Liver (tissue), 9 donors: Measurements from ENCODE around the gene EEIG1. TPM values are rescaled to one million over a fixed set of nuclear protein-coding genes. Genes with fewer than 3 reads are reported as not detected.

Source experiments
- DNase-seq: peaks from one replicate; pipeline ENCODE4 v3.0.0-alpha.2; 2017; ENCODE audit warnings: low spot score
- H3K27ac ChIP-seq, 2 donors: one replicate each; pipeline ENCODE4 v1.7.0; 2013; ENCODE audit warnings: inconsistent platforms in 2 of 2, low read length in 2 of 2, control low read depth in 1 of 2, low read depth in 1 of 2, mild to moderate bottlenecking in 1 of 2
- H3K27me3 ChIP-seq, 4 donors: one replicate each; pipeline versions ENCODE4 v1.6.1 to v1.7.0; 2013; ENCODE audit warnings: low read length in 3 of 4, inconsistent platforms in 1 of 4, mild to moderate bottlenecking in 1 of 4, moderate library complexity in 1 of 4; ENCODE audit not compliant: control insufficient read depth in 4 of 4, insufficient read depth in 4 of 4
- H3K36me3 ChIP-seq, 4 donors: one replicate each; pipeline versions ENCODE4 v1.6.1 to v1.7.0; 2013; ENCODE audit warnings: low read length in 3 of 4, mild to moderate bottlenecking in 3 of 4, low read depth in 1 of 4, moderate library complexity in 1 of 4; ENCODE audit not compliant: control insufficient read depth in 4 of 4, insufficient read depth in 3 of 4
- H3K4me1 ChIP-seq, 4 donors: one replicate each; pipeline versions ENCODE4 v1.6.1 to v1.7.0; 2013; ENCODE audit warnings: low read length in 3 of 4, mild to moderate bottlenecking in 3 of 4, moderate library complexity in 1 of 4; ENCODE audit not compliant: control insufficient read depth in 4 of 4, insufficient read depth in 4 of 4
- H3K4me3 ChIP-seq, 3 donors: one replicate each; pipeline versions ENCODE4 v1.6.1 to v1.7.0; 2013; ENCODE audit warnings: low read length in 3 of 3, control low read depth in 1 of 3, low read depth in 1 of 3, mild to moderate bottlenecking in 1 of 3
- H3K9ac ChIP-seq, 2 donors: one replicate each; pipeline ENCODE4 v1.7.0; 2013; ENCODE audit warnings: low read length in 2 of 2, mild to moderate bottlenecking in 2 of 2, moderate library complexity in 2 of 2, control low read depth in 1 of 2, low read depth in 1 of 2
- H3K9me3 ChIP-seq, 4 donors: one replicate each; pipeline versions ENCODE4 v1.6.1 to v1.7.0; 2013; ENCODE audit warnings: low read length in 3 of 4; ENCODE audit not compliant: control insufficient read depth in 4 of 4
- EGR1 ChIP-seq, 2 donors: IDR thresholded peaks; 2 replicates each; pipeline ENCODE4 v1.6.1; 2016 to 2018; ENCODE audit warnings: antibody characterized with exemption in 2 of 2, low read depth in 2 of 2
- FOXA1 ChIP-seq: IDR thresholded peaks from 2 replicates; pipeline ENCODE4 v1.6.1; 2016; ENCODE audit warnings: antibody characterized with exemption
- FOXA2 ChIP-seq: IDR thresholded peaks from 2 replicates; pipeline ENCODE4 v1.6.1; 2016; ENCODE audit warnings: antibody characterized with exemption
- GABPA ChIP-seq, 2 donors: IDR thresholded peaks in 1 of 2; conservative IDR thresholded peaks in 1 of 2; 2 replicates each; pipeline ENCODE4 v1.6.1; 2016; ENCODE audit warnings: antibody characterized with exemption in 2 of 2, mild to moderate bottlenecking in 1 of 2, moderate library complexity in 1 of 2
- HNF4A ChIP-seq, 2 donors: conservative IDR thresholded peaks; 2 replicates each; pipeline ENCODE4 v1.6.1; 2016; ENCODE audit warnings: antibody characterized with exemption in 2 of 2, mild to moderate bottlenecking in 2 of 2
- HNF4G ChIP-seq: IDR thresholded peaks from 2 replicates; pipeline ENCODE4 v1.6.1; 2016; ENCODE audit warnings: antibody characterized with exemption
- JUND ChIP-seq, 2 donors: IDR thresholded peaks; 2 replicates each; pipeline ENCODE4 v1.6.1; 2016; ENCODE audit warnings: antibody characterized with exemption in 2 of 2
- NR2F2 ChIP-seq: IDR thresholded peaks from 2 replicates; pipeline ENCODE4 v1.6.1; 2016; ENCODE audit warnings: antibody characterized with exemption
- RAD21 ChIP-seq, 2 donors: IDR thresholded peaks; 2 replicates each; pipeline ENCODE4 v1.6.1; 2016; ENCODE audit warnings: antibody characterized with exemption in 2 of 2, mild to moderate bottlenecking in 2 of 2
- RXRA ChIP-seq, 2 donors: IDR thresholded peaks; 2 replicates each; pipeline ENCODE4 v1.6.1; 2017 to 2018; ENCODE audit warnings: antibody characterized with exemption in 2 of 2, mild to moderate bottlenecking in 1 of 2
- SP1 ChIP-seq: IDR thresholded peaks from 2 replicates; pipeline ENCODE4 v1.6.1; 2018; ENCODE audit warnings: antibody characterized with exemption, mild to moderate bottlenecking
- TAF1 ChIP-seq: conservative IDR thresholded peaks from 2 replicates; pipeline ENCODE4 v1.6.1; 2016; ENCODE audit warnings: antibody characterized with exemption, mild to moderate bottlenecking
- WGBS: extraction: QIAGEN DNeasy Blood & Tissue Kit; methylation state at CpG from one replicate; pipeline ENCODE4 v1.1.7; 2013; 5-methylcytosine and 5-hydroxymethylcytosine counted together
- polyA plus RNA-seq, 2 donors: library from polyadenylated mRNA; stranded (reverse) in 1 of 2; unstranded in 1 of 2; fragments of 200-250 nt in 1 of 2; fragments of >200 nt in 1 of 2; fragmentation: Nextera tagmentation in 1 of 2; extraction: Ambion mirVana in 1 of 2; gene quantifications; one replicate each; pipeline versions ENCODE4 v1.2.1 to v1.2.3, GENCODE V29; 2013 to 2015
- total RNA-seq, 2 donors: library from RNA; depleted of rRNA; stranded (reverse); fragments of >200 nt; gene quantifications; one replicate each; pipeline ENCODE4 v1.2.3, GENCODE V29; 2014
- TF ChIP-seq, protein P1 (sequence below): IDR thresholded peaks from 2 replicates; pipeline ENCODE4 v1.6.1; 2016; ENCODE audit warnings: antibody characterized with exemption, mild to moderate bottlenecking
- TF ChIP-seq, protein P2 (sequence below): IDR thresholded peaks from 2 replicates; pipeline ENCODE4 v1.6.1; 2016; ENCODE audit warnings: antibody characterized with exemption
- TF ChIP-seq, protein P3 (sequence below): fragments of 150-350 bp; IDR thresholded peaks from 2 replicates; pipeline ENCODE4 v1.5.1; 2017; ENCODE audit warnings: improper control_type of control experiment, low read depth, low read length; ENCODE audit not compliant: missing input control
- TF ChIP-seq, protein P4 (sequence below): IDR thresholded peaks from 2 replicates; pipeline ENCODE4 v1.6.1; 2016; ENCODE audit warnings: antibody characterized with exemption
- donor health status: healthy.
- donor health status: healthy.
- donor health status: healthy.
- donor health status: healthy.
- donor health status: healthy.

The EEIG1 gene
- total and polyA plus RNA-seq, 4 donors: 4.9 to 14.3 (median 8.9) TPM

DNA sequence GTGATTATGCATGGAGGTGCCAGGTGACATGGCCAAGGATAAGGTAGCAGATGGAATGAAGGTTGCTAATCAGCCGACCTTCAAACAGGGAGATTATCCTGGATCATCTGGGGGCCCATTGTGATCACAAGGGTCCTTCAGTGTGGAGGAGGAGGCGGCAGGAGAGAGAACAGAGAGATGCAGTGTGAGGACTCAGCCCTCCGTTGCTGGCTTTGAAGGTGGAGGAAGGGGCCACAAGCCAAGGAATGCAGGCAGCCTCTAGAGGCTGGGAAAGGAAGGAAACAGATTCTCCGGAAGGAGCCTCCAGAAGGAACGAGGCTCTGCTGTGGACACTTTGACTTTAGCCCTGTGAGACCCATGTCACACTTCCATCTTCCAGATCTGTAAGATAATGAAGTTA, 27.4 kb upstream of the EEIG1 start:
- Histone ChIP-seq H3K27me3 (no peaks in the 10 kb centered on the region), H3K9ac (no peak overlapping the region), H3K36me3 (no peaks in the 10 kb centered on the region), H3K9me3 (no peaks in the 10 kb centered on the region), H3K4me3 (no peak overlapping the region), H3K27ac (no peak overlapping the region), H3K4me1 (peaks cover 0 to 11% (median 8%) of the 10 kb centered on the region in 4 donors)
- TF ChIP-seq FOXA1 (no peak), EGR1 (IDR thresholded peaks at IDR 0.05; ENCODE audit: low read depth in 2 of 2) (no peak), TAF1 (no peak), RXRA (IDR thresholded peaks at IDR 0.05) (no peak), HNF4G (no peak), HNF4A (conservative IDR thresholded peaks at IDR 0.05) (no peak), NR2F2 (no peak), FOXA2 (no peak), GABPA (IDR thresholded peaks at IDR 0.05 in 1 of 2, conservative IDR thresholded peaks at IDR 0.05 in 1 of 2) (no peak), JUND (IDR thresholded peaks at IDR 0.05) (no peak), RAD21 (IDR thresholded peaks at IDR 0.05) (no peak), SP1 (no peak)
- TF ChIP-seq, protein P1, sequence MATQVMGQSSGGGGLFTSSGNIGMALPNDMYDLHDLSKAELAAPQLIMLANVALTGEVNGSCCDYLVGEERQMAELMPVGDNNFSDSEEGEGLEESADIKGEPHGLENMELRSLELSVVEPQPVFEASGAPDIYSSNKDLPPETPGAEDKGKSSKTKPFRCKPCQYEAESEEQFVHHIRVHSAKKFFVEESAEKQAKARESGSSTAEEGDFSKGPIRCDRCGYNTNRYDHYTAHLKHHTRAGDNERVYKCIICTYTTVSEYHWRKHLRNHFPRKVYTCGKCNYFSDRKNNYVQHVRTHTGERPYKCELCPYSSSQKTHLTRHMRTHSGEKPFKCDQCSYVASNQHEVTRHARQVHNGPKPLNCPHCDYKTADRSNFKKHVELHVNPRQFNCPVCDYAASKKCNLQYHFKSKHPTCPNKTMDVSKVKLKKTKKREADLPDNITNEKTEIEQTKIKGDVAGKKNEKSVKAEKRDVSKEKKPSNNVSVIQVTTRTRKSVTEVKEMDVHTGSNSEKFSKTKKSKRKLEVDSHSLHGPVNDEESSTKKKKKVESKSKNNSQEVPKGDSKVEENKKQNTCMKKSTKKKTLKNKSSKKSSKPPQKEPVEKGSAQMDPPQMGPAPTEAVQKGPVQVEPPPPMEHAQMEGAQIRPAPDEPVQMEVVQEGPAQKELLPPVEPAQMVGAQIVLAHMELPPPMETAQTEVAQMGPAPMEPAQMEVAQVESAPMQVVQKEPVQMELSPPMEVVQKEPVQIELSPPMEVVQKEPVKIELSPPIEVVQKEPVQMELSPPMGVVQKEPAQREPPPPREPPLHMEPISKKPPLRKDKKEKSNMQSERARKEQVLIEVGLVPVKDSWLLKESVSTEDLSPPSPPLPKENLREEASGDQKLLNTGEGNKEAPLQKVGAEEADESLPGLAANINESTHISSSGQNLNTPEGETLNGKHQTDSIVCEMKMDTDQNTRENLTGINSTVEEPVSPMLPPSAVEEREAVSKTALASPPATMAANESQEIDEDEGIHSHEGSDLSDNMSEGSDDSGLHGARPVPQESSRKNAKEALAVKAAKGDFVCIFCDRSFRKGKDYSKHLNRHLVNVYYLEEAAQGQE: no peak
- TF ChIP-seq, protein P2, sequence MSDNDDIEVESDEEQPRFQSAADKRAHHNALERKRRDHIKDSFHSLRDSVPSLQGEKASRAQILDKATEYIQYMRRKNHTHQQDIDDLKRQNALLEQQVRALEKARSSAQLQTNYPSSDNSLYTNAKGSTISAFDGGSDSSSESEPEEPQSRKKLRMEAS: no peak
- TF ChIP-seq, protein P3, sequence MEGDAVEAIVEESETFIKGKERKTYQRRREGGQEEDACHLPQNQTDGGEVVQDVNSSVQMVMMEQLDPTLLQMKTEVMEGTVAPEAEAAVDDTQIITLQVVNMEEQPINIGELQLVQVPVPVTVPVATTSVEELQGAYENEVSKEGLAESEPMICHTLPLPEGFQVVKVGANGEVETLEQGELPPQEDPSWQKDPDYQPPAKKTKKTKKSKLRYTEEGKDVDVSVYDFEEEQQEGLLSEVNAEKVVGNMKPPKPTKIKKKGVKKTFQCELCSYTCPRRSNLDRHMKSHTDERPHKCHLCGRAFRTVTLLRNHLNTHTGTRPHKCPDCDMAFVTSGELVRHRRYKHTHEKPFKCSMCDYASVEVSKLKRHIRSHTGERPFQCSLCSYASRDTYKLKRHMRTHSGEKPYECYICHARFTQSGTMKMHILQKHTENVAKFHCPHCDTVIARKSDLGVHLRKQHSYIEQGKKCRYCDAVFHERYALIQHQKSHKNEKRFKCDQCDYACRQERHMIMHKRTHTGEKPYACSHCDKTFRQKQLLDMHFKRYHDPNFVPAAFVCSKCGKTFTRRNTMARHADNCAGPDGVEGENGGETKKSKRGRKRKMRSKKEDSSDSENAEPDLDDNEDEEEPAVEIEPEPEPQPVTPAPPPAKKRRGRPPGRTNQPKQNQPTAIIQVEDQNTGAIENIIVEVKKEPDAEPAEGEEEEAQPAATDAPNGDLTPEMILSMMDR: no peak
- TF ChIP-seq, protein P4, sequence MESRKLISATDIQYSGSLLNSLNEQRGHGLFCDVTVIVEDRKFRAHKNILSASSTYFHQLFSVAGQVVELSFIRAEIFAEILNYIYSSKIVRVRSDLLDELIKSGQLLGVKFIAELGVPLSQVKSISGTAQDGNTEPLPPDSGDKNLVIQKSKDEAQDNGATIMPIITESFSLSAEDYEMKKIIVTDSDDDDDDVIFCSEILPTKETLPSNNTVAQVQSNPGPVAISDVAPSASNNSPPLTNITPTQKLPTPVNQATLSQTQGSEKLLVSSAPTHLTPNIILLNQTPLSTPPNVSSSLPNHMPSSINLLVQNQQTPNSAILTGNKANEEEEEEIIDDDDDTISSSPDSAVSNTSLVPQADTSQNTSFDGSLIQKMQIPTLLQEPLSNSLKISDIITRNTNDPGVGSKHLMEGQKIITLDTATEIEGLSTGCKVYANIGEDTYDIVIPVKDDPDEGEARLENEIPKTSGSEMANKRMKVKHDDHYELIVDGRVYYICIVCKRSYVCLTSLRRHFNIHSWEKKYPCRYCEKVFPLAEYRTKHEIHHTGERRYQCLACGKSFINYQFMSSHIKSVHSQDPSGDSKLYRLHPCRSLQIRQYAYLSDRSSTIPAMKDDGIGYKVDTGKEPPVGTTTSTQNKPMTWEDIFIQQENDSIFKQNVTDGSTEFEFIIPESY: no peak
- DNase-seq: no peak
- WGBS: 87% methylated on average over 5 of the region's 5 CpGs

DNA sequence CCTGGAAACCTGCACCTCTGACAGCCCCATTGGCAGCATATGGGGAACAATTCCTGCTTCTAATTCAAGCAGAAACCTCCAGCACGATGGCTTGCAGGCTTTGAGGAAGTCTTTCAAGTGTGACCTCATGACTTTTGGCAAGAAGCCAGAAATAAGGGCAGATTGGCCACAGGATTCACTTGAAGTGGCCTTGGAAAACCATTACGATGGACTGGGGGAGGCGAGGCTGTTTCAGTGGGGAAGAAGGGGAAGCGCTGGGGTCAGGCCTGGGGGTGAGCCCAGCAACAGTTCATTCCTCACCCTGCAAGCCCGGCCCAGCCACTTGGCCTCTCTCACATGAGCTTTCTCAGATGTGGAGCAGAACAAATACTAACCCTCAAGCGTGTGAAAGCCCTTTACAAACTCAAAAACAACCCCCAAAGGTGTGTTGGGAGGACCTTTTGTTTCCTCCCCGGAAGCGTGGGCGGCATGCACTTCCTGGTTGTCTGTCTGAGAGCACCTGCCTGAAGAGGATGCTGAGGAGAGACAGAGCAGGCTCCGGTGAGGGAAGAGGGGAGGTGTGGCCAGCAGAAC, 26.9 kb upstream of the EEIG1 start:
- Histone ChIP-seq H3K4me1 (peaks cover 0 to 14% (median 9%) of the 10 kb centered on the region in 4 donors), H3K27me3 (no peaks in the 10 kb centered on the region), H3K4me3 (no peak overlapping the region), H3K9me3 (no peaks in the 10 kb centered on the region), H3K27ac (peak overlapping the region in 1 of 2 donors; percentile 40), H3K36me3 (no peaks in the 10 kb centered on the region), H3K9ac (no peak overlapping the region)
- DNase-seq: no peak
- TF ChIP-seq TAF1 (no peak), SP1 (peak; percentile 21), NR2F2 (peak; percentile 70)
- 58% methylated on average over 10 of the region's 10 CpGs for WGBS
